SU-DHL-6 (cell line): Measurements from ENCODE around the gene GGACT.

Source experiments
- H2AFZ ChIP-seq: fragments of 200-600 bp; sonication (generic); 2 replicates; pipeline ENCODE4 v1.6.1; 2014; ENCODE audit warnings: low read depth, mild to moderate bottlenecking, moderate library complexity, mixed read lengths, antibody characterized with exemption, low read length; ENCODE audit not compliant: severe bottlenecking
- H3F3A ChIP-seq: fragments of 200-600 bp; shearing (Covaris generic); 2 replicates; pipeline ENCODE4 v1.6.0; 2016; ENCODE audit warnings: antibody characterized with exemption, mild to moderate bottlenecking; ENCODE audit not compliant: insufficient read depth
- H3K27ac ChIP-seq: fragments of 200-600 bp; sonication (generic); 2 replicates; pipeline ENCODE4 v1.5.1; 2016; ENCODE audit warnings: low read depth, mild to moderate bottlenecking, low read length, moderate library complexity, mixed read lengths
- H3K27me3 ChIP-seq: fragments of 200-600 bp; sonication (generic), shearing (Covaris generic); 2 replicates; pipeline ENCODE4 v1.6.0; 2014; ENCODE audit warnings: mild to moderate bottlenecking, low read length
- H3K36me3 ChIP-seq: fragments of 200-600 bp; sonication (generic); 2 replicates; pipeline ENCODE4 v1.6.1; 2014; ENCODE audit warnings: mild to moderate bottlenecking, low read length, mixed read lengths
- H3K4me2 ChIP-seq: fragments of 300-600, 200-600 bp; shearing (Covaris generic), sonication (generic); 2 replicates; pipeline ENCODE4 v1.6.0; 2014; ENCODE audit warnings: low read length, low read depth, mild to moderate bottlenecking; ENCODE audit not compliant: poor library complexity, severe bottlenecking
- H3K4me3 ChIP-seq: fragments of 200-600 bp; sonication (generic); 2 replicates; pipeline ENCODE4 v1.5.1; 2014; ENCODE audit warnings: antibody characterized with exemption, low read length, mild to moderate bottlenecking, mixed read lengths; ENCODE audit not compliant: insufficient read depth, poor library complexity, severe bottlenecking
- H3K79me2 ChIP-seq: fragments of 200-600 bp; sonication (generic); 2 replicates; pipeline ENCODE4 v1.6.1; 2014; ENCODE audit warnings: mild to moderate bottlenecking, low read length, moderate library complexity; ENCODE audit not compliant: insufficient read depth
- H3K9ac ChIP-seq: fragments of 200-600 bp; sonication (generic); 2 replicates; pipeline ENCODE4 v1.7.0; 2014; ENCODE audit warnings: mild to moderate bottlenecking, low read length
- H3K9me2 ChIP-seq: fragments of 200-600 bp; sonication (generic); replicated peaks from 2 replicates; pipeline ENCODE4 v1.6.1; 2014; ENCODE audit warnings: low read length; ENCODE audit not compliant: insufficient read depth
- H3K9me3 ChIP-seq: fragments of 200-600 bp; sonication (generic); 2 replicates; pipeline ENCODE4 v1.6.1; 2014; ENCODE audit warnings: low read length, mixed read lengths; ENCODE audit not compliant: insufficient read depth
- H4K20me1 ChIP-seq: fragments of 200-600 bp; sonication (generic); 2 replicates; pipeline ENCODE4 v1.6.1; 2014; ENCODE audit warnings: low read depth, mild to moderate bottlenecking, antibody characterized with exemption, low read length, moderate library complexity, mixed read lengths
- EZH2phosphoT487 ChIP-seq: fragments of 200-600 bp; sonication (generic), shearing (Covaris generic); conservative IDR thresholded peaks from 2 replicates; pipeline ENCODE4 v1.6.1; 2018; ENCODE audit warnings: mild to moderate bottlenecking, antibody characterized with exemption, low read length, moderate library complexity, mixed read lengths
- TF ChIP-seq, protein P1 (sequence below): fragments of 200-600 bp; sonication (generic); IDR thresholded peaks from one replicate; pipeline ENCODE4 v1.5.1; 2017; ENCODE audit warnings: antibody characterized with exemption, mild to moderate bottlenecking, low read length, moderate library complexity; ENCODE audit not compliant: insufficient read depth, poor library complexity, severe bottlenecking

Gene GGACT

DNA sequence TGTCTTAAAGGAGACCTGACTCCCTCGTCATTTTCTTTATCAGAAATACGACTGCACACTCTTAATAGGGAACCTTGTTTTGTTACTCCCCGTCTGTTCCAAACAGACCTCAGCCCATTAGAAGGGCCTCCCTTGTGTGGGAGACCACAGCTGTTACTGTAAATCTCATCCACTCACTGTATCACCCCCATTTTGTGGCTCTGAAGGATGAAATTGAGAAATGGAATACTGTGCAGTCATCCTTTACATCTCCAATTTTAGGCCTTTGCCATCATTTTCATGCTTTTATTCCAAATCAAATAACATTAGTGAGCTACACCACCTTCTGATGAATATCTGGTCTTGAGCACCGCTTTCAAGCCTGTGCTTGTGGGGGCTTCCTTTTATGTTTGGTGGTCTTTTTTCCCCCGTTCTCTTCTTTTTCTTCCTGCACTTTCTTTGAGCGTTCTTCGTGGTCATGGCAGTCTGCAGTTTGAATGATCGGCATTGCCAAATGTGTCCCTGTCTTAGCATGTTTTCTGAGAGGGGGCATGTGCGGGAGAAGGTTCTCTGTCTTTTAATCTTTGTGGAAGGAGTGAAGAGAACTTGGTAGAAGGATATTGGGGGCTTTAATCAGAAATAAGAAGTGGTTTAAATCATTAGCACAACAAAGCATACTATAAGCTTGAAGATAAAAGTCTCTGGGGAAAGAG, 65.8 kb downstream of the GGACT start:
- Histone ChIP-seq H3K4me3 (no peak overlapping the region), H3K4me2 (no peak overlapping the region), H3K9me3 (no peaks in the 10 kb centered on the region), H3F3A (no peaks in the 10 kb centered on the region), H3K27me3 (no peaks in the 10 kb centered on the region), H4K20me1 (no peaks in the 10 kb centered on the region), H3K9ac (no peak overlapping the region), H3K36me3 (no peaks in the 10 kb centered on the region), H3K79me2 (no peaks in the 10 kb centered on the region), H2AFZ (no peak overlapping the region), H3K9me2 (no peaks in the 10 kb centered on the region), H3K27ac (no peak overlapping the region)
- TF ChIP-seq, protein P1, sequence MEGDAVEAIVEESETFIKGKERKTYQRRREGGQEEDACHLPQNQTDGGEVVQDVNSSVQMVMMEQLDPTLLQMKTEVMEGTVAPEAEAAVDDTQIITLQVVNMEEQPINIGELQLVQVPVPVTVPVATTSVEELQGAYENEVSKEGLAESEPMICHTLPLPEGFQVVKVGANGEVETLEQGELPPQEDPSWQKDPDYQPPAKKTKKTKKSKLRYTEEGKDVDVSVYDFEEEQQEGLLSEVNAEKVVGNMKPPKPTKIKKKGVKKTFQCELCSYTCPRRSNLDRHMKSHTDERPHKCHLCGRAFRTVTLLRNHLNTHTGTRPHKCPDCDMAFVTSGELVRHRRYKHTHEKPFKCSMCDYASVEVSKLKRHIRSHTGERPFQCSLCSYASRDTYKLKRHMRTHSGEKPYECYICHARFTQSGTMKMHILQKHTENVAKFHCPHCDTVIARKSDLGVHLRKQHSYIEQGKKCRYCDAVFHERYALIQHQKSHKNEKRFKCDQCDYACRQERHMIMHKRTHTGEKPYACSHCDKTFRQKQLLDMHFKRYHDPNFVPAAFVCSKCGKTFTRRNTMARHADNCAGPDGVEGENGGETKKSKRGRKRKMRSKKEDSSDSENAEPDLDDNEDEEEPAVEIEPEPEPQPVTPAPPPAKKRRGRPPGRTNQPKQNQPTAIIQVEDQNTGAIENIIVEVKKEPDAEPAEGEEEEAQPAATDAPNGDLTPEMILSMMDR: no peak
- TF ChIP-seq EZH2phosphoT487: no peak

DNA sequence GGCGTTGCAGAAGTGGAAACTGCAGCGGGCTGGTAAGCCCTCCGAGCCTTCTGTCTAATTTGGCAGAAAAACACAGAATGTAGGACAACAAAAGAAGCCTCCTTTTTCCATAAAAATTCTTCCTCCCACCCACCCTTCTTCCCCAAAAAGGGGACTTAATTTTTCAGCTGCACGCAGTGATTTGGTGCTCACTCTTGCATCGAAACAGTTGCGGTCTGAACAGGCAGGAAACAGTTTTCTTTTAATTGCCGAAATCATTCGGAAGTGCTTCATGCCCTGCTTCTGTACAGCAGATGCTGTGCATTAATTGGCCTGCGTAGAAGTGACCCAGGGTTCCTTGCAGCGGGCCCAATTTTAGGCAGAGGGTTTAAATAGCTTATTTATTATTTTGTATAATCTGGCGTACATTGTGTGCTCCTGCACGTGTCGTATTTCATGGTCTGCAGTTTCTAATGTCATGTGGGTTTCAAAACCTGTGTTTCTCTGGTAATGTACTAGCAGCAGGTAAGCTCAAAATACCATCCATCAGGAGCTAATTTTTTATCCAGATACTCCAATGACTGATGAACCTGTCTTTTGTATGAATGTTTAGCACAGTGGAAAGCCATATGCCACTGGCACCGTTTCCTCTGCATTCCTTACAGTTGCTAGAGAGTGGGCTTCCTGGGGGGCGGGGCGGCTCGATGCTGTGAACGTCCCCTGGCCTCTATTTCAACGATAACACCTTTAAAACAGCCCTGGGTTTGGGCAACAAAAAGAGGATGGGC, 66.6 kb downstream of the GGACT start:
- no peaks in the 10 kb centered on the region for H3K36me3 ChIP-seq
- no peak overlapping the region for H3K4me2 ChIP-seq
- H4K20me1 ChIP-seq: no peaks in the 10 kb centered on the region
- H3K9ac ChIP-seq: no peak overlapping the region
- no peaks in the 10 kb centered on the region for H3K27me3 ChIP-seq
- no peaks in the 10 kb centered on the region for H3F3A ChIP-seq
- H3K27ac ChIP-seq: no peak overlapping the region
- no peak overlapping the region for H2AFZ ChIP-seq
- no peak overlapping the region for H3K4me3 ChIP-seq
- no peaks in the 10 kb centered on the region for H3K79me2 ChIP-seq
- TF ChIP-seq, protein P1: no peak
- TF ChIP-seq EZH2phosphoT487: no peak
- H3K9me3 ChIP-seq: no peaks in the 10 kb centered on the region
- H3K9me2 ChIP-seq: no peaks in the 10 kb centered on the region

DNA sequence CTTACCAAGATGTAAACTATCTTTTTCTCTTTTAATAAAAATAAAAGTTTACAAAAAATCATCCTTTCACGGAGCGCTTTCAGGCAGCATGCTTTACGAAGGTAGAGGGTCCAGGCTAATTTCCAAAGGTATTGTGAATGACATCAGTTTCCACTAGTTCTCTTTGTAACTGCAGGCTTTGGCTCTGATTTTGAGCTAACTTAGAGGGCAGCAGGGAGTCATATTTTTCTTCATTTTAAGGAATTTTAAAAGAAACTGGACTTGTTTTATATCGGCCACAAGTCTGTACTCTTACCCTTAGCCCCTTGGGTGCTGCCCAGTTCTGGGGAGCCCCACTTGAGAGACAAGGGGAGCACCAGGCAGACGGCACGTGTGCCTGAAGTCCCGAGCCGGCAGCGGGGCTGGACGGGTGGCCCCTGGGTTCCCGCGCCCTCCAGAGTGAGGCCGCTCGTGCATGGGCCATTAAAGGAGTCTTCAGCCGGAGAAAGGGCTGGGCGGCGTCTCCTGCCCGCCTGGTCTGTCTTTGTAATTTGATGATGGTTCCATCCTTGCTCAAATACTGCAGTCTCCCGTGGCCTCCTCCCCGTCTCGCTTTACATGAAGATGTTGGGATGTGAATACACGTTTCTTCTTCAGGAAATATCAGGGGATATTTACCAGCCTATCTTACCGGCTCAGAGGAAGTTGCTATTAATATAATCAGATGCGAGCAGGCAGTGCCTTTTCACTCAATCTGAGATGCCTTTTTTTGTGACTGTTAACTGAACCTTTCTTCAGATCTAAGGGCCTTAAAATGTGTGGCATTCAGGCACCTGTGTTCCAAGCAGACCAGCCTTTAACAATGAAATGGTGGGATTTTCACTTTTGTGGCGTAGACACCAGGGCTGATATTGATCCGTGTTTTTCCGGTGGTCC, 67.4 kb downstream of the GGACT start:
- TF ChIP-seq, protein P1: no peak
- no peak for TF ChIP-seq EZH2phosphoT487
- Histone ChIP-seq H3K9ac (no peak overlapping the region), H2AFZ (no peak overlapping the region), H3K79me2 (no peaks in the 10 kb centered on the region), H4K20me1 (no peaks in the 10 kb centered on the region), H3K4me3 (no peak overlapping the region), H3K27me3 (no peaks in the 10 kb centered on the region), H3K36me3 (no peaks in the 10 kb centered on the region), H3K4me2 (no peak overlapping the region), H3K27ac (no peak overlapping the region), H3K9me3 (no peaks in the 10 kb centered on the region), H3F3A (no peaks in the 10 kb centered on the region), H3K9me2 (no peaks in the 10 kb centered on the region)
